ENCODE results near the gene PIK3CB. TPM values are rescaled to one million over a fixed set of nuclear protein-coding genes. Genes with fewer than 3 reads are reported as not detected.
"Not testable (repeated sequence)": the region's sequence is repeated elsewhere in the genome, so short reads cannot be mapped to it uniquely, and the experiment has no call there.

The PIK3CB gene
- total and polyA plus RNA-seq, 4 donors, result 12.8 to 41.9 (median 27.5) TPM

GRCh38 chr3:138850151-138850550 lies 15.4 kb upstream of the PIK3CB start:
- ATAC-seq (ENCODE audit: insufficient read depth, low FRiP score) (no peak), DNase-seq (peak in 1 of 3 donors; percentile 33)
- Histone ChIP-seq H3K27ac (ENCODE audit: low read depth in 1 of 2, low read length in 1 of 2) (no peak overlapping the region), H3K9ac (ENCODE audit: insufficient read depth in 1 of 2, low read length in 2 of 2) (no peak overlapping the region), H3K27me3 (ENCODE audit: control insufficient read depth in 3 of 3, insufficient read depth in 3 of 3, low read length in 2 of 3) (no peaks in the 10 kb centered on the region), H3K4me3 (no peak overlapping the region), H3K9me3 (ENCODE audit: control insufficient read depth in 4 of 4, insufficient read depth in 3 of 4, low read length in 3 of 4) (no peaks in the 10 kb centered on the region), H3K36me3 (ENCODE audit: control insufficient read depth in 4 of 4, insufficient read depth in 4 of 4, low read length in 4 of 4) (no peaks in the 10 kb centered on the region), H3K4me1 (ENCODE audit: control insufficient read depth in 5 of 5, insufficient read depth in 5 of 5, low read length in 5 of 5) (no peaks in the 10 kb centered on the region)
- 72% methylated on average over 3 of the region's 3 CpGs for WGBS, 2 donors
- no peak for TF ChIP-seq CTCF (IDR thresholded peaks at IDR 0.05; ENCODE audit: control extremely low read depth, extremely low read depth)

DNA sequence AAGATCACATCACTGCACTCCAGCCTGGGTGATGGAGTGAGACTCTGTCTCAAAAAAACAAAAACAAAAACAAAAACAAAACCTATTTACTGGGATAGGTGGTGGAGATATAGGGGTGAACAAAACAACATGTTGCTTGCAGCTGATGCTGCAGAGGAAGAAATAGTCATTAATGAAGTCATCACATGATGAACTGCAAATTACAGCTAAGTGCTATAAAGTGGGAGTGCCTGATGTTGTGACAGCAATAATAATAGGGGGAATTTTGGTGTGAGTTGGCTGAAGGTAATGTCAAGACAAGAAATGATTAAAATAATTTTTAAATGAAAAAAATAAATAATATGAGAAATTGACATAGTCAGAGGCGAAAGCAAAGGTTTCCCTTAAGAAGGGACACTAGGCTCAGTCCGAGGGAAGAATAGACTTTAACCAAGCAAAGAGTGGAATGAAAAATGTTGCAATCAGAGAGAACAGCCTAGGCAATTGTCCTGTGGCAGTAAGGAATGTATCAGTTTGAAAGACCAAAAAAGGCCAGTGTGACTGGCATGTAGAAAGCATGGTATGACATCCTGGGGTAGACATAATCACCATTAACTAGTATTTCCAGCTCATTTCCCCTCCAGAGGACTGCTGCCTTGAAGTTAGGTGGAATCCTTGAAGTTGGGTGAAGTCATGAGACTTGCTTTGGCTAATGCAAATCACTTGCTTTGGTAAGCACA lies 14.7 kb upstream of the PIK3CB start:
- H3K4me3 ChIP-seq, result no peak overlapping the region
- H3K4me1 ChIP-seq (ENCODE audit: control insufficient read depth in 5 of 5, insufficient read depth in 5 of 5, low read length in 5 of 5), result no peaks in the 10 kb centered on the region
- DNase-seq (no peak), ATAC-seq (ENCODE audit: insufficient read depth, low FRiP score) (no peak)
- H3K36me3 ChIP-seq (ENCODE audit: control insufficient read depth in 4 of 4, insufficient read depth in 4 of 4, low read length in 4 of 4), result no peaks in the 10 kb centered on the region
- H3K9me3 ChIP-seq (ENCODE audit: control insufficient read depth in 4 of 4, insufficient read depth in 3 of 4, low read length in 3 of 4), result no peaks in the 10 kb centered on the region
- no peak overlapping the region for H3K27ac ChIP-seq (ENCODE audit: low read depth in 1 of 2, low read length in 1 of 2)
- WGBS, 2 donors, result 82 to 85% methylated on average over 2 of the region's 2 CpGs
- no peaks in the 10 kb centered on the region for H3K27me3 ChIP-seq (ENCODE audit: control insufficient read depth in 3 of 3, insufficient read depth in 3 of 3, low read length in 2 of 3)
- H3K9ac ChIP-seq (ENCODE audit: insufficient read depth in 1 of 2, low read length in 2 of 2), result no peak overlapping the region
- TF ChIP-seq CTCF (IDR thresholded peaks at IDR 0.05; ENCODE audit: control extremely low read depth, extremely low read depth), result no peak

DNA sequence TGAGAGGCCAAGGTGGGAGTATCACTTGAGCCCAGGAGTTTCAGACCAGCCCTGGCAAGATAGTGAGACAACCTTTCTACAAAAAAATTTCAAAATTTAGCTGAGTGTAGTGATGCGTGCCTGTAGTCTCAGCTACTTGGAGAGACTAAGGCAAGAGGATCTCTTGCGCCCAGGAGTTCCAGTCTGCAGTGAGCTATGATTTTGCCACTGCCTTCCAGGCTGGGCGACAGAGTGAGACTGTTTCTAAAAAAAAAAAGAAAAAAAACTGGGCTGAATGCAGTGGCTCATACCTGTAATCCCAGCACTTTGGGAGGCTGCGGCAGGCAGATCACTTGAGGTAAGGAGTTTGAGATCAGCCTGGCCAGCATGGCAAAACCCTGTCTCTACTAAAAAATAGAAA lies 14.0 kb upstream of the PIK3CB start:
- DNase-seq (no peak), ATAC-seq (ENCODE audit: insufficient read depth, low FRiP score) (no peak)
- Histone ChIP-seq H3K9me3 (ENCODE audit: control insufficient read depth in 4 of 4, insufficient read depth in 3 of 4, low read length in 3 of 4) (no peaks in the 10 kb centered on the region), H3K4me3 (no peak overlapping the region), H3K27me3 (ENCODE audit: control insufficient read depth in 3 of 3, insufficient read depth in 3 of 3, low read length in 2 of 3) (no peaks in the 10 kb centered on the region), H3K4me1 (ENCODE audit: control insufficient read depth in 5 of 5, insufficient read depth in 5 of 5, low read length in 5 of 5) (no peaks in the 10 kb centered on the region), H3K9ac (ENCODE audit: insufficient read depth in 1 of 2, low read length in 2 of 2) (no peak overlapping the region), H3K27ac (ENCODE audit: low read depth in 1 of 2, low read length in 1 of 2) (no peak overlapping the region), H3K36me3 (ENCODE audit: control insufficient read depth in 4 of 4, insufficient read depth in 4 of 4, low read length in 4 of 4) (no peaks in the 10 kb centered on the region)
- TF ChIP-seq CTCF (IDR thresholded peaks at IDR 0.05; ENCODE audit: control extremely low read depth, extremely low read depth), result no peak
- 90 to 94% methylated on average over 4 of the region's 4 CpGs for WGBS, 2 donors

- ATAC-seq (ENCODE audit: insufficient read depth, low FRiP score); H3K27me3 ChIP-seq (ENCODE audit: control insufficient read depth in 3 of 3, insufficient read depth in 3 of 3, low read length in 2 of 3); DNase-seq; H3K9me3 ChIP-seq (ENCODE audit: control insufficient read depth in 4 of 4, insufficient read depth in 3 of 4, low read length in 3 of 4); H3K36me3 ChIP-seq (ENCODE audit: control insufficient read depth in 4 of 4, insufficient read depth in 4 of 4, low read length in 4 of 4); H3K4me1 ChIP-seq (ENCODE audit: control insufficient read depth in 5 of 5, insufficient read depth in 5 of 5, low read length in 5 of 5); H3K27ac ChIP-seq (ENCODE audit: low read depth in 1 of 2, low read length in 1 of 2); H3K4me3 ChIP-seq; H3K9ac ChIP-seq (ENCODE audit: insufficient read depth in 1 of 2, low read length in 2 of 2): not testable (repeated sequence)
- 98 to 100% methylated on average over 1 of the region's 1 CpG for WGBS, 2 donors
Observed at GRCh38 chr3:138846824-138847223, 12.1 kb upstream of the PIK3CB start.

All from lung (tissue), 12 donors.